Neuron (in vitro differentiated cells): ENCODE data around the gene SYNM.
"Not testable (repeated sequence)": the region's sequence is repeated elsewhere in the genome, so short reads cannot be mapped to it uniquely, and the experiment has no call there.

Experiments used
- H2AFZ ChIP-seq: one replicate; pipeline ENCODE4 v1.6.1; 2013; ENCODE audit warnings: low read depth, mild to moderate bottlenecking, inconsistent platforms, low read length, moderate library complexity
- H3K27me3 ChIP-seq: one replicate; pipeline ENCODE4 v1.6.1; 2013; ENCODE audit warnings: low read length; ENCODE audit not compliant: insufficient read depth
- H3K36me3 ChIP-seq: one replicate; pipeline ENCODE4 v1.6.1; 2013; ENCODE audit warnings: low read length; ENCODE audit not compliant: insufficient read depth
- H3K4me1 ChIP-seq: one replicate; pipeline ENCODE4 v1.6.1; 2013; ENCODE audit warnings: low read length; ENCODE audit not compliant: insufficient read depth
- H3K4me3 ChIP-seq: 2 replicates; pipeline ENCODE4 v1.5.1; 2013; ENCODE audit warnings: mild to moderate bottlenecking, low read length, moderate library complexity
- H3K9me3 ChIP-seq: one replicate; pipeline ENCODE4 v1.6.1; 2013; ENCODE audit warnings: low read length

SYNM gene

GRCh38 chr15:99102332-99103235 is 2.3 kb upstream of the SYNM start:
- no peaks in the 10 kb centered on the region for H3K36me3 ChIP-seq
- no peak overlapping the region for H2AFZ ChIP-seq
- peaks cover 18% of the 10 kb centered on the region for H3K27me3 ChIP-seq
- peaks cover 10% of the 10 kb centered on the region for H3K4me1 ChIP-seq
- no peaks in the 10 kb centered on the region for H3K9me3 ChIP-seq
- no peak overlapping the region for H3K4me3 ChIP-seq

- Histone ChIP-seq H3K9me3 (no peaks in the 10 kb centered on the region), H3K4me1 (peaks cover 11% of the 10 kb centered on the region), H3K27me3 (peaks cover 18% of the 10 kb centered on the region), H3K4me3 (no peak overlapping the region), H2AFZ (no peak overlapping the region), H3K36me3 (no peaks in the 10 kb centered on the region)
Measured at GRCh38 chr15:99103279-99103678, 1.6 kb upstream of the SYNM start.

DNA sequence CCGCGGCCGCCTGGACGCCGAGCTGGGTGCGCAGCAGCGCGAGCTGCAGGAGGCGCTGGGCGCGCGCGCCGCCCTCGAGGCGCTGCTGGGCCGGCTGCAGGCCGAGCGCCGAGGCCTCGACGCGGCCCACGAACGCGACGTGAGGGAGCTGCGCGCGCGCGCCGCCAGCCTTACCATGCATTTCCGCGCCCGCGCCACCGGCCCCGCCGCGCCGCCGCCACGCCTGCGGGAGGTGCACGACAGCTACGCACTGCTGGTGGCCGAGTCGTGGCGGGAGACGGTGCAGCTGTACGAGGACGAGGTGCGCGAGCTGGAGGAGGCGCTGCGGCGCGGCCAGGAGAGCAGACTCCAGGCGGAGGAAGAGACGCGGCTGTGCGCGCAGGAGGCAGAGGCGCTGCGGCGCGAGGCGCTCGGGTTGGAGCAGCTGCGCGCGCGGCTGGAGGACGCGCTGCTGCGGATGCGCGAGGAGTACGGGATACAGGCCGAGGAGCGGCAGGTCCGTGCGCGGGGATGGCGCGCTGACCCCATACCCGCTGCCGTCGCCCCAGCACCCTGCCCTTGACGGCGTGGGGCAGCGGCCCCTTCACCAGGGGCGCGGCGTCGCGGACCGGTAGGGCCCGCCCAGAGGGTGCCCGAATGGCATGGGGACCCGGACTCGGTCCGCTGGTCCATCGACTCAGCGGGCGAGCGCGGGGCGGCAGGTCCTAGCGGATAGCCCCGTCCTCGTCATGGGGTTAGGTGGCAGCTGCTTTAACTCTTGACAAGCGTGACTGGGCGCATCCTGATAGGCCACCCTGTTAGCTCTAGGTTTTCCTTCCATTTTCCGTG is 848 bp downstream of the SYNM start:
- H2AFZ ChIP-seq, result peak overlapping the region; percentile 92
- H3K4me1 ChIP-seq, result peaks cover 6% of the 10 kb centered on the region
- no peaks in the 10 kb centered on the region for H3K9me3 ChIP-seq
- no peaks in the 10 kb centered on the region for H3K27me3 ChIP-seq
- no peaks in the 10 kb centered on the region for H3K36me3 ChIP-seq
- H3K4me3 ChIP-seq, result peak overlapping the region; percentile 46

DNA sequence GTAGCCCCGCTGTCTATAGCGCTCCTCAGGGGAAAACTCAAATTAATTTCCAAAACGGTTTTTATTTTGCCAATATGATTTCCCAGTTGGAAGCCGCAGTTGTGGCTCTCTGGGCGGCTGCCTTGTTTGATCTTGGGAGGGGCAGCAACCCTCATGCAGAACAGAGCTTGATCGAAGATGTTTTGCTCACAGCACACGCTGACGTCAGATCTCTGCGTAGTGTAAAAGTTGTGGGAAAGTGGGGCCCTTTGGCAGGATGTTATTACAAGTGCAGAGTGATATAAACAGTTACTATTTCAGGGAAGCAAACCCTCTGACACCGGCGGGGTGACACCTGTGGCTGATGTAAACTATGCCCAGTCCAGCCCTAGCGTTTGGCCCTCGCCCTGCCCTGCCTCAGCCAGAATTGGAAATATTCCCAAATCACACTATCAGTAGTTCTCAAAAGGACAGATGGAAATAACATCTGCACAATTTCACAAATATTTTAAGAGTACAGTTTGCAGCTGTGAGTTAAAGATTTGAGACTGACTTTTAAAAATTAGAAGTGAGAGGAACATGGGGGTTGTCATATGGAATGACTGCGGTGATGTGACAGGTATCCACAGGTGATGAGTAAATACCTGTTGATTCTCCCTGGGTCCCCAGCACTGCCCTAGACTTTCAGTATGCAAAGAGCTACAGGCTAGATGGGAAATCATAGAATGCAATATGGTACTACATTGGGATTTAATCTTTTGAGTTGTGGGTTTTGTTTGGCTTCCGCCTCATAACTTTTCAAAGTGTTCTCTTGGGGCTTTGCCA is 1.7 kb downstream of the SYNM start:
- no peaks in the 10 kb centered on the region for H3K9me3 ChIP-seq
- H3K4me3 ChIP-seq, result no peak overlapping the region
- H3K4me1 ChIP-seq, result peaks cover 6% of the 10 kb centered on the region
- no peak overlapping the region for H2AFZ ChIP-seq
- H3K36me3 ChIP-seq, result no peaks in the 10 kb centered on the region
- no peaks in the 10 kb centered on the region for H3K27me3 ChIP-seq

DNA sequence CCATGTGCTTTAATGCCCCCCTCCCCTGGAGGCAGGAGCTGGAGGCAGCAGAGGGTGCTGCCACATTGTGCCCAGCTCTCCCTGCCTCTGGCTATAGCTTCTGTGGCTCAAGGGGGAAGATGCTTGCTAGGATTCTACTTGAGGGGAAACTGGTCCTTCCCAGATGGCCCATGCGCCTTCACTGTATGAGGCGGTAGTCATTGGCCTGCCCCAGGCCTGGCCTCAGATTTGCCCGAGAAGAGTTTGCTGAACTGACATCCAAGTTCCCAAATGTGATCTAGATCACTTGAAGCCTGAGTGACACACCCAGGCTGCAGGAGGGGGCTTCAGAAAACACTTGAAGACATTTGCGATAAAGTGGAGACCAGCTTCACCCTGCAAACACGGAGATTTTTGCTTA is 4.1 kb downstream of the SYNM start:
- Histone ChIP-seq H3K9me3 (peaks cover 2% of the 10 kb centered on the region), H3K4me1 (peaks cover 4% of the 10 kb centered on the region), H2AFZ (no peak overlapping the region), H3K4me3 (no peak overlapping the region), H3K36me3 (peaks cover 2% of the 10 kb centered on the region), H3K27me3 (no peaks in the 10 kb centered on the region)

DNA sequence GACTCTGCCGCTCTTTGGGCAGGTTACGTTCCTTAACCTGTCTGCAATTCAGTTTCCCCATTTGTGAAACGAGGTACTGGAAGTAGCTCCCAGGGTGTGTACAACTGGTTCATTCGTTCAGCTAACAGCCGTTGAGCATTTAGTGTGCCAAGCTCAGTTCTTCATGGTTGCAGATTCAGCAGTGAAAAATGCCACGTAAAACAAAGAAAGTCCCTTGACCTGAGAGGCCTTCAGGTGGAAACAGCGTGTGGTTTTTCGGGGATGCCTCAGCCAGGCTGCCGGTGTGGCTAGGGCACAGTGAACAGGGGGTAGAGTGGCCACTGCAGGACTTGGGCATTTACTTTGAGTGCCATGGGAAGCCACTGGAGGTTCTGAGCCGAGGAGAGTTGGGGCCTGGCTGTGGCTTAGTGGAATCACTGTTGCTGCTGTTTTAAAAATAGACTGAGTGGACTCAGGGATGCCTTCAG is 4.7 kb downstream of the SYNM start:
- Histone ChIP-seq H3K4me3 (no peak overlapping the region), H3K36me3 (peaks cover 2% of the 10 kb centered on the region), H3K27me3 (no peaks in the 10 kb centered on the region), H3K4me1 (peaks cover 4% of the 10 kb centered on the region), H3K9me3 (peaks cover 2% of the 10 kb centered on the region), H2AFZ (no peak overlapping the region)

GRCh38 chr15:99110093-99110492 is 5.2 kb downstream of the SYNM start:
- Histone ChIP-seq H3K27me3 (no peaks in the 10 kb centered on the region), H3K4me1 (peaks cover 4% of the 10 kb centered on the region), H3K36me3 (peaks cover 2% of the 10 kb centered on the region), H2AFZ (no peak overlapping the region), H3K9me3 (peaks cover 2% of the 10 kb centered on the region), H3K4me3 (no peak overlapping the region)

DNA sequence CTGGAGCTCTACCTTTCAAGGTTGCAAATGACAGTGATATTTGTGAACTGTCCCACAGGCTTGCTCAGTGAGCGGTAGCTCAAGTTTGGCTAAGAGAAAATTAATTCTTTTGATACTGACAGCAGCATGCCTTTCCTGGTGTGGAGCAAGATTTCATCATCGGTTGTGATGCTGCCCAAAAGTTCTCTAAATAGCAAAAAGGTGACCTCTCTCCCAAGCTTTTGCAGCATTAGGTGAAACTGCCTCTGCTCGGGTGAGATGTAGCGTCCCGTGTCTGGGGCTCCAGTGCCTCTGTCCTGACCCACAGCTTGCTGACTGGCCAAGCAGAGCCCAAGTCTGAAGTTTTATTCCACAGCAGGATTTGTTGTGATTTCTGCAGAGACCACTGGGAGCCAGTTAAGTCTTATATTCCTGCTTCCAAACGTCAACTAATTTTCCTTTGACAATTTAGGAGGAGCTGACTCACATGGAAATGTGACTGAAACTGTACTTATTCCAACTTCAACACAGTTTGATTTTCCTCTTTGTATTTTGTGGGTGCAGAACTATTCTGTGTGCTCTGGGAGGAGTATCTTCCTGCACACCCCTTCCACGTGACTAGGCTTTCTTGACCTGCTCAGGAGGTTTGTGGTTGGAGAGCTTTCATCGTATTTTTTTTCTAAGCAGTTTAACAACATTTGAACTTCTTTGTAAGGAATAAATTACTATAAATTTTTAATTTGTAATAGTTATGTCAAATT is 5.9 kb downstream of the SYNM start:
- Histone ChIP-seq H3K36me3 (peaks cover 2% of the 10 kb centered on the region), H3K9me3 (peaks cover 2% of the 10 kb centered on the region), H3K4me1 (peaks cover 4% of the 10 kb centered on the region), H2AFZ (no peak overlapping the region), H3K4me3 (no peak overlapping the region), H3K27me3 (no peaks in the 10 kb centered on the region)

- H2AFZ ChIP-seq, H3K27me3 ChIP-seq, H3K4me3 ChIP-seq, H3K36me3 ChIP-seq, H3K9me3 ChIP-seq, H3K4me1 ChIP-seq: not testable (repeated sequence)
Measured at GRCh38 chr15:99111641-99112040, 6.8 kb downstream of the SYNM start.

- no peaks in the 10 kb centered on the region for H3K27me3 ChIP-seq
- H3K4me3 ChIP-seq, result no peak overlapping the region
- H3K36me3 ChIP-seq, result peaks cover 2% of the 10 kb centered on the region
- H3K4me1 ChIP-seq, result no peaks in the 10 kb centered on the region
- H2AFZ ChIP-seq, result no peak overlapping the region
- H3K9me3 ChIP-seq, result peaks cover 2% of the 10 kb centered on the region
Measured at GRCh38 chr15:99113547-99114271, 8.8 kb downstream of the SYNM start.

DNA sequence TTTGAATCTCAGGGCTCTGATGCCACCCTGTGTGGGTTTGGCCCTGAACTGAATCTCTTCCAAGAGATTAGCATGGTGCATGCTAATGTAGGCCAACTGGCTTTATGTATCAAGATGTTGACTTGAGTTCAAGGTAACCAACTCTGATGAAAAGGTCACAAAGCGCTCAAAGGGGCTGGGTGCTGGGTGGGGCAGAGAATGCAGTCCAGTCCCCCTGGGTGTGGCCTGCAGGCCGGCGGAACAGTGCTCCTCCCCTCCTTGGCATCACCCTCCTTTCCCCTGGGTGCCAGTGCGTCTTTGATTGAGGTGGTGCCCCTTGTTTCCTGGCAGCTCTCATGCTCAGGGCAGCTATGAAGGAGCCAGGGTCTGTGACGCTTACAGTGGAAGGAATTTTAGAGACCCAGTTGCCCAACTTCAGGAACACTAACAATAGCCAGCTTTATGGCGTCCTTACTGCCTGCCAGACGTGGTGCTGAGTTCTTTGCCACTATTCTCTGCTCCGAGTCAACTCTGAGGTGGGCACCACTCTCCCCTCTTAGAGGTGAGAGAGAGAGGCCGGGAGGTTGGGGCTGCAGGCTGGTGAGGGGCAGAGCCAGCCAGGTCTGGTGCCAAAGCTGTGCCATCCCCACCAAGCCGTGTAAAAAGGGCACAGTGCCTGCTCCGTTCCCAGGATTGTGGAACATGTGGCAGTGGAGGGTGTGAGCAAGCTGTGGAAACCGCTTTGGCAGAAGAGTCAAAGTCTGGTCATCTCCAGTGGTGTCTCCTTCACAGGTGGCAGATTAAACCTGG is 9.8 kb downstream of the SYNM start:
- Histone ChIP-seq H3K4me1 (no peaks in the 10 kb centered on the region), H3K27me3 (no peaks in the 10 kb centered on the region), H3K9me3 (peaks cover 2% of the 10 kb centered on the region), H3K36me3 (peaks cover 2% of the 10 kb centered on the region), H3K4me3 (no peak overlapping the region), H2AFZ (no peak overlapping the region)
